SIG-M5 (cell line): ENCODE measurements around the gene FBXL17.
"Not testable (repeated sequence)": the region's sequence is repeated elsewhere in the genome, so short reads cannot be mapped to it uniquely, and the experiment has no call there.

Source experiments
- DNase-seq: peaks from one replicate; lab custom pipeline; 2025; lab: John Stamatoyannopoulos, UW

The FBXL17 gene

GRCh38 chr5:108303611-108304010, 78.3 kb downstream of the FBXL17 start:
- DNase-seq = no peak

GRCh38 chr5:108303086-108303485, 78.8 kb downstream of the FBXL17 start:
- DNase-seq = no peak

GRCh38 chr5:108297042-108297601, 84.8 kb downstream of the FBXL17 start:
- no peak for DNase-seq

- DNase-seq = no peak
These were observed 86.1 kb downstream of the FBXL17 start for GRCh38 chr5:108295578-108296368.

- DNase-seq = no peak
These were observed 100.8 kb downstream of the FBXL17 start for GRCh38 chr5:108280960-108281569.

GRCh38 chr5:108280248-108280647, 101.7 kb downstream of the FBXL17 start:
- no peak for DNase-seq

GRCh38 chr5:108278285-108279240, 103.3 kb downstream of the FBXL17 start:
- DNase-seq = no peak

GRCh38 chr5:108276187-108277050, 105.5 kb downstream of the FBXL17 start:
- DNase-seq = no peak

- not testable (repeated sequence) for DNase-seq
These were observed 107.8 kb downstream of the FBXL17 start for GRCh38 chr5:108274080-108274479.

- no peak for DNase-seq
These were observed 110.8 kb downstream of the FBXL17 start for GRCh38 chr5:108271127-108271526.

GRCh38 chr5:108266242-108266641, 115.7 kb downstream of the FBXL17 start:
- DNase-seq = no peak

- DNase-seq = no peak
These were observed 117.4 kb downstream of the FBXL17 start for GRCh38 chr5:108264533-108264932.

- no peak for DNase-seq
These were observed 118.6 kb downstream of the FBXL17 start for GRCh38 chr5:108263338-108263737.

GRCh38 chr5:108260858-108261170, 121.1 kb downstream of the FBXL17 start:
- no peak for DNase-seq

- DNase-seq = no peak
These were observed 121.6 kb downstream of the FBXL17 start for GRCh38 chr5:108260117-108260857.

GRCh38 chr5:108259306-108259705, 122.6 kb downstream of the FBXL17 start:
- no peak for DNase-seq

- DNase-seq = no peak
These were observed 123.9 kb downstream of the FBXL17 start for GRCh38 chr5:108257996-108258395.

GRCh38 chr5:108255468-108255867, 126.4 kb downstream of the FBXL17 start:
- no peak for DNase-seq

GRCh38 chr5:108251350-108251749, 130.5 kb downstream of the FBXL17 start:
- no peak for DNase-seq

GRCh38 chr5:108249785-108250426, 132.0 kb downstream of the FBXL17 start:
- DNase-seq = no peak
